ENCODE results near the gene C1orf232. TPM values are rescaled to one million over a fixed set of nuclear protein-coding genes. Genes with fewer than 3 reads are reported as not detected.

C1orf232 gene
- total RNA-seq, 1 donor, result not detected

GRCh38 chr1:26121854-26122773 is 46.6 kb downstream of the C1orf232 start:
- Histone ChIP-seq H2AFZ (ENCODE audit: low read length) (no peak overlapping the region), H3K79me2 (ENCODE audit: insufficient read depth, low read length) (peaks cover 3% of the 10 kb centered on the region), H4K20me1 (ENCODE audit: insufficient read depth, low read length) (no peaks in the 10 kb centered on the region), H3K36me3 (ENCODE audit: insufficient read depth, low read length) (peaks cover 3% of the 10 kb centered on the region), H3K4me2 (ENCODE audit: insufficient read depth, low read length) (no peak overlapping the region), H3K27me3 (ENCODE audit: insufficient read depth, low read length) (no peaks in the 10 kb centered on the region), H3K4me3 (ENCODE audit: insufficient read depth, low read length) (no peak overlapping the region), H3K9me3 (ENCODE audit: low read depth, low read length) (no peaks in the 10 kb centered on the region), H3K4me1 (ENCODE audit: insufficient read depth, low read length) (peaks cover 34% of the 10 kb centered on the region), H3K27ac (ENCODE audit: low read depth, low read length) (peak overlapping the region; percentile 47)
- no peak for TF ChIP-seq CTCF (IDR thresholded peaks at IDR 0.05; ENCODE audit: extremely low read depth, low read depth, low read length)
- DNase-seq (ENCODE audit: insufficient read length, low spot score, missing footprints), result no peak

DNA sequence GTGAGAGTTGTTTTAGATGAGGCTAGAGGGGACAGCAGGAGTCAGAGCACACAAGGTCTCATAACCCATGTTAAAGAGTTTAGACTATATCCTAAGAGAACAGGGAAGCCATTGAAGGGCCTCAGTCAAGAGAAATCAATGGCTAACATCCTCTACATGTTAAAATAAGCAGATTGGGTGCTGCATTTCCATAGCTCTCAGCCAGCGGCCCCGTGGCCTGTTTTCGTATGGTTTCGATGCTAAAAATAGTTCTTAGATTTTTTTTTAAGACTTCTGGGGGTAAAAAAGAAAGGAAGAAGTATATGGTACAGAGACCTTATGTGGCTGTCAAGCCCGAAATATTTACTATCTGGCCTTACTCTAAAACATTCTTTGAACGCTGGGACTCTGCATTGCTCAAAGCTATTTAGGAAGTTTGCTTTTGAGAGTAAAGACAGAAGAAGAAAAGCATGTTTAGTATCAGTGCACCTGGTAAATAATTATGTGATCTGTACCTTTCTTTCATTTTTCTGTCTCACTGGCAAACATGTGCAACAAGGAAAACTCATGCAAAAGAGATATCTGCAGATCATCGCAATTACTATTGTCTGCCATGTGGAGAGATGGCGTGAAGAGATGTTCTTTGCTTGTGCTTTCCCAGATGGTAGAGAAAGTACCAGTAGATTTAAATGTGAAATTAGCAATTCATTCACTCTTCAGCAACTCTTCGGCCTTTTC is 48.7 kb downstream of the C1orf232 start:
- Histone ChIP-seq H3K27me3 (ENCODE audit: insufficient read depth, low read length) (no peaks in the 10 kb centered on the region), H3K27ac (ENCODE audit: low read depth, low read length) (no peak overlapping the region), H3K4me3 (ENCODE audit: insufficient read depth, low read length) (no peak overlapping the region), H4K20me1 (ENCODE audit: insufficient read depth, low read length) (no peaks in the 10 kb centered on the region), H3K9me3 (ENCODE audit: low read depth, low read length) (no peaks in the 10 kb centered on the region), H3K4me1 (ENCODE audit: insufficient read depth, low read length) (peaks cover 21% of the 10 kb centered on the region), H3K36me3 (ENCODE audit: insufficient read depth, low read length) (peaks cover 4% of the 10 kb centered on the region), H3K4me2 (ENCODE audit: insufficient read depth, low read length) (no peak overlapping the region), H3K79me2 (ENCODE audit: insufficient read depth, low read length) (peaks cover 3% of the 10 kb centered on the region), H2AFZ (ENCODE audit: low read length) (no peak overlapping the region)
- no peak for TF ChIP-seq CTCF (IDR thresholded peaks at IDR 0.05; ENCODE audit: extremely low read depth, low read depth, low read length)
- DNase-seq (ENCODE audit: insufficient read length, low spot score, missing footprints), result no peak

DNA sequence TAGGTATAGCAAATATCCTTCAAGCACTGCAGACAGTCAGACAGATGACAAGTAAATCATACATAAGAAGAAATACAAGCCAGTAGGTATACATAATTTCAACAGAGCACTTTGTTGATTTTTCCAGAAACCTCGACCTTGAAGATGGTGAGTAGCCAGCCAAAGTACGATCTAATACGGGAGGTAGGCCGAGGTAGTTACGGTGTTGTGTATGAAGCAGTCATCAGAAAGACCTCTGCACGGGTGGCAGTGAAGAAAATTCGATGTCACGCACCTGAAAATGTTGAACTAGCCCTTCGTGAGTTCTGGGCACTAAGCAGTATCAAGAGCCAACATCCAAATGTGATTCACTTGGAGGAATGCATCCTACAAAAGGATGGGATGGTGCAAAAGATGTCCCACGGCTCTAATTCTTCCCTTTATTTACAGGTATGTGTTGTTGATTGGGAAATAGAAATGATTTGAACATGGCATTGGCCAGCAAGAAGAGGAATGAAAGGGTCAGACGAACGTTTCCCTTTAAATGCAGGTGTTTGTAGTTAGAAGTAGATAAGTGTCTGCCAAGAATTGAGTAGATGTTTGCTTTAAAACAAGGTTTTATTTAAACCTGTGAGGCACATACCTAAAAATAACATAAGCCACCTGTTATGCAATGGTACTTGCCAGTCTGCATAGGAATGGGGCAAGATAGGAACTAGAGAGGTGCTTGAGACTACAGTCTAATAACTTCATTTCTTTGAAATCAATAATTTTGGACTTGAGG is 54.4 kb downstream of the C1orf232 start:
- DNase-seq (ENCODE audit: insufficient read length, low spot score, missing footprints), result peak; percentile 25
- Histone ChIP-seq H3K36me3 (ENCODE audit: insufficient read depth, low read length) (peaks cover 13% of the 10 kb centered on the region), H3K79me2 (ENCODE audit: insufficient read depth, low read length) (peaks cover 27% of the 10 kb centered on the region), H3K4me1 (ENCODE audit: insufficient read depth, low read length) (peaks cover 15% of the 10 kb centered on the region), H3K27ac (ENCODE audit: low read depth, low read length) (no peak overlapping the region), H3K4me2 (ENCODE audit: insufficient read depth, low read length) (no peak overlapping the region), H3K9me3 (ENCODE audit: low read depth, low read length) (no peaks in the 10 kb centered on the region), H3K4me3 (ENCODE audit: insufficient read depth, low read length) (no peak overlapping the region), H2AFZ (ENCODE audit: low read length) (no peak overlapping the region), H3K27me3 (ENCODE audit: insufficient read depth, low read length) (no peaks in the 10 kb centered on the region), H4K20me1 (ENCODE audit: insufficient read depth, low read length) (no peaks in the 10 kb centered on the region)
- TF ChIP-seq CTCF (IDR thresholded peaks at IDR 0.05; ENCODE audit: extremely low read depth, low read depth, low read length), result no peak

Other genes starting within 250 kb of the C1orf232 start
- 6.5 and 6.9 TPM in 2 replicates for gene PAFAH2, start 170.9 kb downstream of the C1orf232 start, total RNA-seq
- 1.4 and 3.2 TPM in 2 replicates for gene EXTL1, start 147.2 kb downstream of the C1orf232 start, total RNA-seq
- gene SLC30A2, start 122.8 kb downstream of the C1orf232 start, total RNA-seq, result not detected in 2 replicates
- under 0.01 and 0.36 TPM in 2 replicates for gene TRIM63, start 101.3 kb downstream of the C1orf232 start, total RNA-seq
- gene PDIK1L, start 57.1 kb downstream of the C1orf232 start, total RNA-seq, result 6.5 TPM in 2 replicates
- not detected in 2 replicates for gene FAM110D, start 9.9 kb downstream of the C1orf232 start, total RNA-seq
- 21.2 and 29.0 TPM in 2 replicates for gene ZNF593, start 945 bp upstream of the C1orf232 start, total RNA-seq
- gene ZNF593OS, start 2.9 kb upstream of the C1orf232 start, total RNA-seq, result not detected in 2 replicates
- under 0.01 TPM in 1 of 2 replicates, not detected in the other for gene CNKSR1, start 8.5 kb upstream of the C1orf232 start, total RNA-seq
- not detected in 2 replicates for gene CATSPER4, start 21.6 kb upstream of the C1orf232 start, total RNA-seq
- gene CEP85, start 65.2 kb upstream of the C1orf232 start, total RNA-seq, result 8.0 and 9.1 TPM in 2 replicates
- gene SH3BGRL3, start 111.1 kb upstream of the C1orf232 start, total RNA-seq, result 29.2 and 30.8 TPM in 2 replicates
- 5.8 and 6.2 TPM in 2 replicates for gene UBXN11, start 137.7 kb upstream of the C1orf232 start, total RNA-seq
- not detected in 2 replicates for gene CD52, start 149.0 kb upstream of the C1orf232 start, total RNA-seq
- not detected in 2 replicates for gene CRYBG2, start 185.2 kb upstream of the C1orf232 start, total RNA-seq
- not detected in 2 replicates for gene ZNF683, start 203.8 kb upstream of the C1orf232 start, total RNA-seq
- gene LIN28A, start 241.9 kb upstream of the C1orf232 start, total RNA-seq, result not detected in 2 replicates